Measurements from ENCODE around the gene PPOX.

PPOX gene

DNA sequence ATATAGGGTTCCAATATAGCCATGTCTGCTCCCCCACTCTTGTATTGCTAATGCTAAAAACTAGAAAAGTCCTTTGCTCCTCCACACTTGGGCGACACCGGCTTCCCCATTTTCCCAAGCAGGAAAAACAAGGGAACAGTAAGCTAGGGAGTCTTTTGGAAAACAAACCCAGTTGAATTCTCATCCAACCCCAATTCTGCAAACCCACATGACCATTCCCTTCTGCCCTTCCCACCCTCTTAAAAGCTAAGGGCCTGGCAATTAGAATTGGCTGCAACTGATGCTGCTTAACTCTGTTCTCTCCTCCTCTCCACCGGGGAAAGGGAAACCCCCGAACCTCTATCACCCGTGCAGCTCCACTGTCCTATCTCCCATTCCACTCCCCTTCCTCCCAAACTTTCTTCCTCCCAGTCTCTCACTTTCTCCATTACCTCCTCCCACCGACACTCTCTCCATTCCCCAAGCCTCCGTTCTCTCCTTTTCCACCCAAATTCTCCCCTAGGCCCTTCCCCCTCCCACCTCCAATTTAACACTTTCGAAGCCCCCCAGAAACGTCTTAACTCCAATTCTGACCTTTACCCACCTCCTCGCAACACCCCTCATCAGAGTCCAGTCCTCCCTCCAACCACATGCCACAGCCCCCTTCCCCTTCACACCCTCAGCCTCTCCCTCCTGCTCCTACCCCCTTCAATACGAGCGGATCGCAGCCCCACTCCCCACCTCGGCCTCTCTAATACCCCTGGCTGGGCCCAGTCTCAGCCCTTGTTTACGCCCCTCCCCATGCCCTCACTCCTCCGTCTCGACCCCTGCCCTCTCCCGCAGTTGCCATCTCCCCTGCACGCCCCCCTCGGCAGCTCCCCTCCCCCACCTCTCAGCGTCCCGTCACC lies 34.5 kb upstream of the PPOX start:
- H3K27ac ChIP-seq (ENCODE audit: low read depth, low read length) = peak overlapping the region; percentile 94
- H3K4me1 ChIP-seq (ENCODE audit: control insufficient read depth, insufficient read depth, low read length) = peaks cover 11% of the 10 kb centered on the region
- H3K4me3 ChIP-seq (ENCODE audit: low read depth, low read length) = peak overlapping the region; percentile 83
- H3K9me3 ChIP-seq (ENCODE audit: control insufficient read depth, insufficient read depth, low read length) = no peaks in the 10 kb centered on the region
- H3K27me3 ChIP-seq (ENCODE audit: control insufficient read depth, insufficient read depth, low read length) = no peaks in the 10 kb centered on the region
- H3K36me3 ChIP-seq (ENCODE audit: control insufficient read depth, insufficient read depth, low read length) = peaks cover 38% of the 10 kb centered on the region
- H3K9ac ChIP-seq (ENCODE audit: low read depth, low read length) = peak overlapping the region; percentile 78

DNA sequence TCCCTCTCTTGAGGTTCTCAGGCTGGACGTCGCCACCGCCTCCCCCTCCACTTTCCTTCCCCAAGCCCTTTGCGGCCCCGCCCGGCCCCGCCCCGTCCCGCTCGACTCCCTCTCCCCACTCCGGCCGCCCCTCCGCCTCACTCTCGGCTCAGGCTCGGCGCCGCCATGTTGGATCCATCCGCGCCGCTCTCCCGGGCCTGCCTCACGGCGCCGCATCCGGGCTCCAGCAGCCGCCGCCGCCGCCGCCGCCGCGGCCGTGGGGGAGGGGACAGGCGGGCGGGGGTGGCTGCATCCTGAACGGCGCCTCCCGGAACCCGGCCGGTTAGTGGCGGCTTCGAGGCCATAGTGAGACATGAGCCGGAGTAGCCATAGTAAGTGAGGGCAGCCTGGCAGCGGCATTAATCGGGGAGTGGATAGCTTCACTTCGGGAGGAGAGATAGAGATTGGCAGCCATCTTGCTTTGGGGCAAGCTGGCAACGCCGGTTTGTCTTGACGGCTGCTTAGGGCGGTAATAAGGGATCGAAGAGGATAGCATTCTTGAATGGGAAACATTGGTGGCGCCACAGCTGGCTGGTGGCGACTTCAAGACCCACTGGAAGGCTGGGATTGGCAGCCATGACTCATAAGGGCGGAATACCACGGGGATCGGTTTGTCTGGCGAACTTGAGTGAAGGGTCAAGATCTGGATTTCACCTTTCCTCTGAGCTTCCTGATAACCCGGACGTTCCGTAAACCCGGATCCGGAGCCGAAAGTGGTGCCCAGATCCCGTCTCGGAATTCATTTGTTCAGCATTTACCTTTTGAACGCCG lies 33.6 kb upstream of the PPOX start, which contains the start of gene DEDD:
Gene DEDD, minus strand, starts transcription at position 258 of the 810 bp plus-strand sequence. CDS start 8,205 bp downstream, outside the sequence.
- Histone ChIP-seq H3K27ac (ENCODE audit: low read depth, low read length) (peak within 1 kb of the TSS; percentile 94), H3K4me3 (ENCODE audit: low read depth, low read length) (peak within 1 kb of the TSS; percentile 83), H3K27me3 (ENCODE audit: control insufficient read depth, insufficient read depth, low read length) (no peaks in the 10 kb centered on the region), H3K9me3 (ENCODE audit: control insufficient read depth, insufficient read depth, low read length) (no peaks in the 10 kb centered on the region), H3K4me1 (ENCODE audit: control insufficient read depth, insufficient read depth, low read length) (peaks cover 11% of the 10 kb centered on the region), H3K9ac (ENCODE audit: low read depth, low read length) (peak within 1 kb of the TSS; percentile 78), H3K36me3 (ENCODE audit: control insufficient read depth, insufficient read depth, low read length) (peaks cover 30% of the 10 kb centered on the region)

DNA sequence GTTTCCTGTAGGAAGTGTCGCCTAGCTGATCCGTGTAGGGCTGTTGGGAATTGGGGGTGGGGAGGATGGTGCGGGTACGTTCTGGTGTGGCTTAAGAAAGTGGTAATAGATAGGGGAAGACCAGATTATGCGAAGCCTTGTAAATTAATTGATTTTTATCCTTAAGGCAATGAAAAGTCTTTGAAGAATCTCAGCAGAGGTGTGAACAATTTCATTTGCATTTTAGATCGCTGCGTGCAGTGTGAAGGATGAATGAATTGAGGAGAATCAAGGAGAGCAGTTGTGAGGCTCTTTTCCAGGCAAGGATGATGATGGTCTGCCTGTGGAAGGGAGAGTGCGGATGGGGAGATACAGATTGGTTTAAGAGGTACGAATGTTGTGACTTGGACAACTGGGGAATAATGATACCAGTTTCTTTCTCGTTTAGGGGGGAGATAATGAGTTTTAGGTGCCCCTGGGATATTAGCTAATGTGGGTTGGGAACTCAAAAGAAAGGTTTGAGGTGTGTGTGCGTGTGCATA lies 32.9 kb upstream of the PPOX start:
- Histone ChIP-seq H3K4me3 (ENCODE audit: low read depth, low read length) (peak overlapping the region; percentile 83), H3K9me3 (ENCODE audit: control insufficient read depth, insufficient read depth, low read length) (no peaks in the 10 kb centered on the region), H3K9ac (ENCODE audit: low read depth, low read length) (peak overlapping the region; percentile 78), H3K36me3 (ENCODE audit: control insufficient read depth, insufficient read depth, low read length) (peaks cover 23% of the 10 kb centered on the region), H3K27me3 (ENCODE audit: control insufficient read depth, insufficient read depth, low read length) (no peaks in the 10 kb centered on the region), H3K4me1 (ENCODE audit: control insufficient read depth, insufficient read depth, low read length) (peaks cover 11% of the 10 kb centered on the region), H3K27ac (ENCODE audit: low read depth, low read length) (peak overlapping the region; percentile 94)

DNA sequence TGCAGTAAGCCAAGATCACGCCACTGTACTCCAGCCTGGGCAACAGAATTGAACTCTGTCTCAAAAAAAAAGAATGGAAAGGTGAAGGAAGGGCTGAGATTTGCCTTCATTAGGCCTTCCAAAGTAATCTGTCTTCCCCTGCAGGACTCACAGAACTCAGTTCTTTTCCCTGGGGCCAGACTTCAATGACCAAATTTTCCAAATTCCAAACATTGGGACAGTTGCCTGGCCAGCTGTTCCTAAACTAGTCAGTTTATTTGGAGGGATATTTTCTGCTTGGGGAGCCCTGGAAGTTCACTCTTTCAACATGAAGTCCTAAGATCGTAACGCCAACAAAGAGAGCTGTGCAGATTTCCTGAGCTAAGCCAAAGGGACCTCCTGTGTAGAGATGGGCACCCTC lies 28.3 kb upstream of the PPOX start:
- no peak overlapping the region for H3K4me3 ChIP-seq (ENCODE audit: low read depth, low read length)
- no peak overlapping the region for H3K27ac ChIP-seq (ENCODE audit: low read depth, low read length)
- no peaks in the 10 kb centered on the region for H3K36me3 ChIP-seq (ENCODE audit: control insufficient read depth, insufficient read depth, low read length)
- no peaks in the 10 kb centered on the region for H3K9me3 ChIP-seq (ENCODE audit: control insufficient read depth, insufficient read depth, low read length)
- no peaks in the 10 kb centered on the region for H3K27me3 ChIP-seq (ENCODE audit: control insufficient read depth, insufficient read depth, low read length)
- H3K4me1 ChIP-seq (ENCODE audit: control insufficient read depth, insufficient read depth, low read length) = no peaks in the 10 kb centered on the region
- no peak overlapping the region for H3K9ac ChIP-seq (ENCODE audit: low read depth, low read length)

DNA sequence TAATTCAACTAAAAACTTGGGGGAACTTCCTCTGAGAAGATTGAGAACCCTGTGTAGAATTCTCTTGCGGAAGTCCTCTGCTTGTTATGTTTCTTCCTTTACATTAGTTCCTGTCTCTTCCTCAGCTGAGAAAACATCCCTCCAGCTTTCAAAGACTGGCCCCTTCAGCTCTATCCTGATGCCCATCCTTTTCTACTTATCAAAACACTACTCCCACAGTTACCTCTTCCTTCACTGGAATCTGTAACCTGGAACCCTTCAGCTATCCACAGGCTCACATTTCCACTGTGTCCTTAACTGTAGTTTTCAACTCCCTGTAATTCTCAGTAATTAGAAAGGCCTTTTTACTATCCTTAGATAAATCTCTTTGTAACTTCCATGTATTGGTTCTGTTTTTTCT lies 27.8 kb upstream of the PPOX start:
- Histone ChIP-seq H3K9me3 (ENCODE audit: control insufficient read depth, insufficient read depth, low read length) (no peaks in the 10 kb centered on the region), H3K27me3 (ENCODE audit: control insufficient read depth, insufficient read depth, low read length) (no peaks in the 10 kb centered on the region), H3K36me3 (ENCODE audit: control insufficient read depth, insufficient read depth, low read length) (no peaks in the 10 kb centered on the region), H3K4me1 (ENCODE audit: control insufficient read depth, insufficient read depth, low read length) (no peaks in the 10 kb centered on the region), H3K27ac (ENCODE audit: low read depth, low read length) (no peak overlapping the region), H3K4me3 (ENCODE audit: low read depth, low read length) (no peak overlapping the region), H3K9ac (ENCODE audit: low read depth, low read length) (no peak overlapping the region)

DNA sequence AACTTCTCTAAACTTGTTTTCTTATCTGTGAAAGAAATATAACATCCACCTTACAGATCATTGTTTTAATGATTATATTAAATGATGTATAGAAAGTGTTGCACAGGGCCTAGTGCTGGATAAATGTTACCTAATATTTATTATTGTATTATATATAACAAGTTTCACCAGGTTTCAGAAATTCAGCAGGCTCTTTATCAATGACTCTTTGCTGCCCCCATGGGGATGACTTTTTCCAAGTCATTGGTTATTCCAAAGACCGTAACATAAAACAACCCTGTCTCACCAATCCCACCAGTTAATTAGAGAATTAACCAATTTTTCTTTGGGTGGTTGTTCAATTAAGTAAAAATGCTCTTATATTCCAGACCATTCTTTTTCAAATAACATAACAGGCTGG lies 26.5 kb upstream of the PPOX start:
- H3K9ac ChIP-seq (ENCODE audit: low read depth, low read length) = no peak overlapping the region
- no peaks in the 10 kb centered on the region for H3K36me3 ChIP-seq (ENCODE audit: control insufficient read depth, insufficient read depth, low read length)

DNA sequence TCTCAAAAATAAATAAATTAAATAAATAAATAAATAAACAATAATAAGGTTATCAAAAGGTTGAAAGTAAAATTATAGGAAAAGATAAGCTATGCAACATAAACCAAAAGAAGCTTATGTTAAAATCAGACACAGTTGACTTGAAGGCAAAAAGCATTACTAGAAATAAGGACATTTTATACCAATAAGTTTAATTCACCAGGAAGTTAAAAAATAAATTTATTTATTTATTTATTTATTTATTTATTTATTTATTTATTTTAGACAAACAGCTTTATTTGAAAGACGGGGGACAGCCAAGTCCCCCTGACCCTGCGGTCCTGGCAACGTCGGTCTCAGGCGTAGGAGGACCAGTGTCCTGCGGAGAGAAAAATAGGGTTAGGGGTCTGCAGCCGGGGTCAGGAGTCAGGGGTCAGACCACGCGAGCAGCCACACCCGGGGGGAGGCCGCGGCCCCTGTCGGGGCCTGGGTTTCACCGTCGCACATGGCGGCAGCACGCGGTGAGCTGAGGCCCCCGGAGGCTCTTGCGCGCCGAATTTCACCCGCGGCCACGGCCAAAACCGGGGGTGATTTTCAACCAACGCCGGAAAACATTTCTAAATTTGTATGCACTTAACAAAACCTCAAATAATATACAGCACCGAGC lies 25.3 kb upstream of the PPOX start:
- H3K4me1 ChIP-seq (ENCODE audit: control insufficient read depth, insufficient read depth, low read length) = no peaks in the 10 kb centered on the region

More for the DNA sequence above, 26.5 kb upstream of the PPOX start:
- Histone ChIP-seq H3K9me3 (ENCODE audit: control insufficient read depth, insufficient read depth, low read length) (no peaks in the 10 kb centered on the region), H3K4me3 (ENCODE audit: low read depth, low read length) (no peak overlapping the region), H3K4me1 (ENCODE audit: control insufficient read depth, insufficient read depth, low read length) (no peaks in the 10 kb centered on the region), H3K27ac (ENCODE audit: low read depth, low read length) (no peak overlapping the region), H3K27me3 (ENCODE audit: control insufficient read depth, insufficient read depth, low read length) (no peaks in the 10 kb centered on the region)

DNA sequence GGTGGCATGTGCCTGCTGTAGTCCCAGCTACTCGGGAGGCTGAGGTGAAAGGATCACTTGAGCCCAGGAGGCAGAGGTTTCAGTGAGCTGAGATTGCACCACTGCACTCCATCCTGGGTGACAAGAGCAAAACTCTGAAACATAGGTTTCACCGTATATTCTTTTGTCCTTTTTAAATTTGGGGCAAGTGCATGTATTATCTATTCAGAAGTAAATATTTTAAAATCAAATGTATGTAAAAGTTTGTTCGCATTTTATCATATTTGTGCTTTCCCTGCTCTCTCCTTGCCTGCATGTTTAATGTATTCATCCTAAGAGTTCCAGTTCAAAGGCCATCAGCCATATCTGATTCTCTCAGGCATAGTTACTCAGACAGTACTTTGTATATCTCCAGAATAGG lies 20.4 kb upstream of the PPOX start:
- Histone ChIP-seq H3K27me3 (ENCODE audit: control insufficient read depth, insufficient read depth, low read length) (no peaks in the 10 kb centered on the region), H3K36me3 (ENCODE audit: control insufficient read depth, insufficient read depth, low read length) (no peaks in the 10 kb centered on the region), H3K27ac (ENCODE audit: low read depth, low read length) (no peak overlapping the region), H3K9ac (ENCODE audit: low read depth, low read length) (no peak overlapping the region), H3K9me3 (ENCODE audit: control insufficient read depth, insufficient read depth, low read length) (no peaks in the 10 kb centered on the region), H3K4me1 (ENCODE audit: control insufficient read depth, insufficient read depth, low read length) (no peaks in the 10 kb centered on the region), H3K4me3 (ENCODE audit: low read depth, low read length) (no peak overlapping the region)

More for the DNA sequence above, 25.3 kb upstream of the PPOX start:
- no peaks in the 10 kb centered on the region for H3K9me3 ChIP-seq (ENCODE audit: control insufficient read depth, insufficient read depth, low read length)
- no peaks in the 10 kb centered on the region for H3K36me3 ChIP-seq (ENCODE audit: control insufficient read depth, insufficient read depth, low read length)
- H3K27ac ChIP-seq (ENCODE audit: low read depth, low read length) = no peak overlapping the region
- no peak overlapping the region for H3K9ac ChIP-seq (ENCODE audit: low read depth, low read length)
- no peaks in the 10 kb centered on the region for H3K27me3 ChIP-seq (ENCODE audit: control insufficient read depth, insufficient read depth, low read length)
- H3K4me3 ChIP-seq (ENCODE audit: low read depth, low read length) = no peak overlapping the region

DNA sequence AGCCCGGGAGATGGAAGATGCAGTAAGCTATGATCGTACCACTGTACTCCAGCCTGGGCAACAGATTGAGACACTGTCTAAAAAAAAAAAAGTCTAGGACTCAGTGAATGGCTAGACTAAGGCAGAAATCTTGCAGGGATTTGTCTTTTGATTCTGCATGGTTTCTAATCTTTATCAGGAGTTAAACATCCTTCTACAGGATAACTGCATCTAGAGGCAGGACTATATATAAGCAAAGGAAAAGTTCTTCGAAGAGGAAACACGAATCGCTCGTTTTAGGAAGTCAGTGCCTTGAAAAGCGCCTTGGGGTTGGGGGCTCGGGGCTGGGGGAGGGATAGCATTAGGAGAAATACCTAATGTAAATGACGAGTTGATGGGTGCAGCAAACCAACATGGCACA lies 13.1 kb upstream of the PPOX start:
- Histone ChIP-seq H3K36me3 (ENCODE audit: control insufficient read depth, insufficient read depth, low read length) (peaks cover 15% of the 10 kb centered on the region), H3K9me3 (ENCODE audit: control insufficient read depth, insufficient read depth, low read length) (no peaks in the 10 kb centered on the region), H3K9ac (ENCODE audit: low read depth, low read length) (no peak overlapping the region), H3K4me1 (ENCODE audit: control insufficient read depth, insufficient read depth, low read length) (no peaks in the 10 kb centered on the region; the same call in 1 of the 2 replicates), H3K4me3 (ENCODE audit: low read depth, low read length) (peak overlapping the region; percentile 80), H3K27me3 (ENCODE audit: control insufficient read depth, insufficient read depth, low read length) (no peaks in the 10 kb centered on the region), H3K27ac (ENCODE audit: low read depth, low read length) (peak overlapping the region; percentile 94)

DNA sequence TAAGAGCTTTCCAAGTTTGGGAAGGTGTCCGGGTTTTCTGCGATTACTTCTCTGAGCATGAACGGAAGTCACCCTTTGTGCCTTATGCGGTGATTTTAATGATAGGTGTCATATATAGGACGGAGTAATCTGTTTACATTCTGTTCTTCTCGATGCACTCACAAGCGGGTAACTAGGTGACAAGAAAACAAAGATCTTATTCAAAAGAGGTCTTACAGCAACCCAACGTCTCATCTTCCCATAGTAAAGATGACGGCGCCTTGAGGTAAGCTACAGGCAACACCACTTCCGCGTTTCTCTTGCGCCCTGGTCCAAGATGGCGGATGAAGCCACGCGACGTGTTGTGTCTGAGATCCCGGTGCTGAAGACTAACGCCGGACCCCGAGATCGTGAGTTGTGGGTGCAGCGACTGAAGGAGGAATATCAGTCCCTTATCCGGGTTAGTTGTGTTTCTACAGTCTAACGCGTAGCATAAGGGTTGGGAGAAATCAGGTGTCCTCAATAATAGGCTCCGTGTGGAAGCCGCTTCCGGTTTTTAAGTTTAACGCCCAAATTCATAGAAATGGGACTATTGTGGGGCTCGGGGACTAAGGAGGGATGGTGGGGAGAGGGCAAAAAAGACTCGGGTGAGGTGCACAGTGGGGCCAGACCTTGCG lies 12.4 kb upstream of the PPOX start, which contains the start of gene UFC1:
Gene UFC1, plus strand, starts transcription at position 297 of the 656 bp plus-strand sequence. Its CDS starts 20 bp downstream, at position 317.
- Histone ChIP-seq H3K4me3 (ENCODE audit: low read depth, low read length) (peak within 1 kb of the TSS; percentile 80), H3K27ac (ENCODE audit: low read depth, low read length) (peak within 1 kb of the TSS; percentile 94), H3K36me3 (ENCODE audit: control insufficient read depth, insufficient read depth, low read length) (peaks cover 19% of the 10 kb centered on the region)

More for the DNA sequence above, 12.4 kb upstream of the PPOX start, which contains the start of gene UFC1:
- peak within 1 kb of the TSS; percentile 96 for H3K9ac ChIP-seq (ENCODE audit: low read depth, low read length)
- H3K9me3 ChIP-seq (ENCODE audit: control insufficient read depth, insufficient read depth, low read length) = no peaks in the 10 kb centered on the region
- H3K4me1 ChIP-seq (ENCODE audit: control insufficient read depth, insufficient read depth, low read length) = no peaks in the 10 kb centered on the region; the same call in 1 of the 2 replicates
- no peaks in the 10 kb centered on the region for H3K27me3 ChIP-seq (ENCODE audit: control insufficient read depth, insufficient read depth, low read length)

Data from HUES48 (cell line).